Trophoblast cell (in vitro differentiated cells and primary cell): ENCODE results near the gene CACNA1C.
"Not testable (repeated sequence)": the region's sequence is repeated elsewhere in the genome, so short reads cannot be mapped to it uniquely, and the experiment has no call there.

ENCODE experiments used
- DNase-seq, 2 donors: peaks; one replicate each; pipeline ENCODE4 v3.0.0-alpha.2; 2016
- H2AFZ ChIP-seq: 2 replicates; pipeline ENCODE4 v1.6.1; 2013; ENCODE audit warnings: low read length, moderate library complexity, mild to moderate bottlenecking; ENCODE audit not compliant: insufficient read depth, poor library complexity
- H2AK5ac ChIP-seq: 2 replicates; pipeline ENCODE4 v1.6.1; 2013; ENCODE audit warnings: mild to moderate bottlenecking, low read length
- H2BK120ac ChIP-seq: 2 replicates; pipeline ENCODE4 v1.6.1; 2013; ENCODE audit warnings: low read length, mild to moderate bottlenecking, moderate library complexity; ENCODE audit not compliant: insufficient read depth, poor library complexity
- H2BK12ac ChIP-seq: 2 replicates; pipeline ENCODE4 v1.6.1; 2013; ENCODE audit warnings: mild to moderate bottlenecking, low read length, moderate library complexity
- H2BK5ac ChIP-seq: 2 replicates; pipeline ENCODE4 v1.6.1; 2013; ENCODE audit warnings: low read length, low read depth, moderate library complexity, mild to moderate bottlenecking; ENCODE audit not compliant: poor library complexity
- H3K14ac ChIP-seq: 2 replicates; pipeline ENCODE4 v1.6.1; 2013; ENCODE audit warnings: mild to moderate bottlenecking, low read length
- H3K18ac ChIP-seq: 2 replicates; pipeline ENCODE4 v1.6.1; 2013; ENCODE audit warnings: mild to moderate bottlenecking, low read length
- H3K23ac ChIP-seq: 2 replicates; pipeline ENCODE4 v1.6.1; 2013; ENCODE audit warnings: low read length
- H3K27ac ChIP-seq: 2 replicates; pipeline ENCODE4 v1.5.1; 2013; ENCODE audit warnings: low read depth, mild to moderate bottlenecking, inconsistent platforms, low read length, moderate library complexity
- H3K27me3 ChIP-seq: 2 replicates; pipeline ENCODE4 v1.6.1; 2013; ENCODE audit warnings: inconsistent platforms, mild to moderate bottlenecking, low read length, moderate library complexity; ENCODE audit not compliant: insufficient read depth
- H3K36me3 ChIP-seq, 2 experiments: 1 replicate in 1 of 2; 2 replicates in 1 of 2; pipeline ENCODE4 v1.6.1; 2013; ENCODE audit warnings: low read length in 2 of 2, mild to moderate bottlenecking in 2 of 2, moderate library complexity in 1 of 2; ENCODE audit not compliant: insufficient read depth in 2 of 2, control insufficient read depth in 1 of 2
- H3K4ac ChIP-seq: 2 replicates; pipeline ENCODE4 v1.6.1; 2013; ENCODE audit warnings: low read depth, mild to moderate bottlenecking, low read length, moderate library complexity
- H3K4me1 ChIP-seq, 2 experiments: 1 replicate in 1 of 2; 2 replicates in 1 of 2; pipeline ENCODE4 v1.6.1; 2013; ENCODE audit warnings: low read length in 2 of 2, mild to moderate bottlenecking in 2 of 2, moderate library complexity in 1 of 2; ENCODE audit not compliant: insufficient read depth in 2 of 2, control insufficient read depth in 1 of 2
- H3K4me2 ChIP-seq: 2 replicates; pipeline ENCODE4 v1.6.1; 2013; ENCODE audit warnings: inconsistent platforms, mild to moderate bottlenecking, low read length, moderate library complexity
- H3K4me3 ChIP-seq: 2 replicates; pipeline ENCODE4 v1.5.1; 2013; ENCODE audit warnings: mild to moderate bottlenecking, low read depth, low read length, inconsistent platforms
- H3K79me1 ChIP-seq: one replicate; pipeline ENCODE4 v1.6.1; 2013; ENCODE audit warnings: low read length
- H3K79me2 ChIP-seq: 2 replicates; pipeline ENCODE4 v1.6.1; 2013; ENCODE audit warnings: low read length, mild to moderate bottlenecking; ENCODE audit not compliant: control insufficient read depth, insufficient read depth, poor library complexity
- H3K9ac ChIP-seq: 2 replicates; pipeline ENCODE4 v1.6.1; 2013; ENCODE audit warnings: mild to moderate bottlenecking, low read length
- H3K9me3 ChIP-seq: 2 replicates; pipeline ENCODE4 v1.6.1; 2013; ENCODE audit warnings: low read depth, mild to moderate bottlenecking, control low read depth, inconsistent platforms, low read length; ENCODE audit not compliant: insufficient read depth
- H4K12ac ChIP-seq: 2 replicates; pipeline ENCODE4 v1.6.1; 2013; ENCODE audit warnings: low read depth, mild to moderate bottlenecking, low read length, moderate library complexity
- H4K8ac ChIP-seq: 2 replicates; pipeline ENCODE4 v1.6.1; 2013; ENCODE audit warnings: low read depth, mild to moderate bottlenecking, low read length, moderate library complexity
- H4K91ac ChIP-seq: one replicate; pipeline ENCODE4 v1.6.1; 2013; ENCODE audit warnings: low read depth, mild to moderate bottlenecking, low read length, moderate library complexity
- WGBS: extraction: QIAGEN DNeasy Blood & Tissue Kit; methylation state at CpG from one replicate; pipeline ENCODE4 v1.1.7; 2013; ENCODE audit warnings: missing lambda C conversion rate; ENCODE audit not compliant: insufficient read length, insufficient coverage; ENCODE audit errors: extremely low coverage; 5-methylcytosine and 5-hydroxymethylcytosine counted together

CACNA1C gene

GRCh38 chr12:2489275-2489674 lies 436.5 kb downstream of the CACNA1C start:
- no peak overlapping the region for H3K4me3 ChIP-seq
- no peak overlapping the region for H3K4ac ChIP-seq
- no peaks in the 10 kb centered on the region for H3K79me2 ChIP-seq
- H2AK5ac ChIP-seq, result no peak overlapping the region
- H4K12ac ChIP-seq, result no peak overlapping the region
- H2BK5ac ChIP-seq, result no peak overlapping the region
- H4K8ac ChIP-seq, result no peak overlapping the region
- no peak overlapping the region for H2BK120ac ChIP-seq
- no CpG with 5 or more reads among the region's 9 CpGs for WGBS
- H2BK12ac ChIP-seq, result no peak overlapping the region
- no peak overlapping the region for H3K23ac ChIP-seq
- no peaks in the 10 kb centered on the region for H3K27me3 ChIP-seq
- H3K9ac ChIP-seq, result no peak overlapping the region
- H3K79me1 ChIP-seq, result no peaks in the 10 kb centered on the region
- H3K4me1 ChIP-seq, result no peaks in the 10 kb centered on the region
- H2AFZ ChIP-seq, result no peak overlapping the region
- no peak overlapping the region for H3K4me2 ChIP-seq
- H3K27ac ChIP-seq, result no peak overlapping the region
- no peak overlapping the region for H4K91ac ChIP-seq
- H3K14ac ChIP-seq, result no peak overlapping the region
- H3K9me3 ChIP-seq, result peaks cover 3% of the 10 kb centered on the region
- H3K18ac ChIP-seq, result no peak overlapping the region
- no peak for DNase-seq
- peaks cover 6 to 10% of the 10 kb centered on the region in 2 experiments for H3K36me3 ChIP-seq

GRCh38 chr12:2490831-2491230 lies 438.0 kb downstream of the CACNA1C start:
- Histone ChIP-seq H3K4me1 (no peaks in the 10 kb centered on the region), H4K8ac (no peak overlapping the region), H3K4me2 (no peak overlapping the region), H2BK12ac (no peak overlapping the region), H3K79me2 (no peaks in the 10 kb centered on the region), H3K27ac (no peak overlapping the region), H3K23ac (no peak overlapping the region), H3K9ac (no peak overlapping the region), H2AFZ (no peak overlapping the region), H2BK5ac (no peak overlapping the region), H3K4ac (no peak overlapping the region), H3K79me1 (no peaks in the 10 kb centered on the region), H3K9me3 (peaks cover 3% of the 10 kb centered on the region), H3K36me3 (peaks cover 6 to 9% of the 10 kb centered on the region in 2 experiments), H3K18ac (no peak overlapping the region), H2AK5ac (no peak overlapping the region), H2BK120ac (no peak overlapping the region), H3K4me3 (no peak overlapping the region), H4K91ac (no peak overlapping the region), H3K14ac (no peak overlapping the region), H4K12ac (no peak overlapping the region), H3K27me3 (no peaks in the 10 kb centered on the region)
- WGBS, result no CpG with 5 or more reads among the region's 3 CpGs
- no peak for DNase-seq

GRCh38 chr12:2491349-2491748 lies 438.6 kb downstream of the CACNA1C start:
- H3K27ac ChIP-seq, DNase-seq, H2BK12ac ChIP-seq, H3K4ac ChIP-seq, H3K36me3 ChIP-seq, H3K9me3 ChIP-seq, H2BK5ac ChIP-seq, H3K18ac ChIP-seq, H3K79me1 ChIP-seq, H4K12ac ChIP-seq, H4K91ac ChIP-seq, H3K9ac ChIP-seq, H3K4me1 ChIP-seq, H3K23ac ChIP-seq, H3K4me3 ChIP-seq, H2AK5ac ChIP-seq, H2AFZ ChIP-seq, H4K8ac ChIP-seq, H3K4me2 ChIP-seq, H3K79me2 ChIP-seq, H3K14ac ChIP-seq, H2BK120ac ChIP-seq, H3K27me3 ChIP-seq: not testable (repeated sequence)
- no CpG with 5 or more reads among the region's 2 CpGs for WGBS

GRCh38 chr12:2492236-2492635 lies 439.4 kb downstream of the CACNA1C start:
- Histone ChIP-seq H3K79me2 (no peaks in the 10 kb centered on the region), H3K23ac (no peak overlapping the region), H3K79me1 (no peaks in the 10 kb centered on the region), H4K91ac (no peak overlapping the region), H2BK12ac (no peak overlapping the region), H3K9me3 (peaks cover 3% of the 10 kb centered on the region), H3K18ac (no peak overlapping the region), H4K12ac (no peak overlapping the region), H3K27me3 (no peaks in the 10 kb centered on the region), H2AFZ (no peak overlapping the region), H3K9ac (no peak overlapping the region), H3K14ac (no peak overlapping the region), H3K4ac (no peak overlapping the region), H3K27ac (no peak overlapping the region), H3K4me2 (no peak overlapping the region), H2AK5ac (no peak overlapping the region), H3K36me3 (peaks cover 2 to 6% of the 10 kb centered on the region in 2 experiments), H4K8ac (no peak overlapping the region), H3K4me1 (no peaks in the 10 kb centered on the region), H3K4me3 (no peak overlapping the region), H2BK5ac (no peak overlapping the region), H2BK120ac (no peak overlapping the region)
- WGBS, result no CpG with 5 or more reads among the region's 11 CpGs
- DNase-seq, result no peak
